ENCODE results near the gene CACUL1. TPM values are rescaled to one million over a fixed set of nuclear protein-coding genes. Genes with fewer than 3 reads are reported as not detected.
A peak's percentile ranks its signal among the peaks of the same experiment; 100 is the strongest.

CACUL1 gene
- total and polyA plus RNA-seq, 9 donors, result 13.6 to 31.1 (median 19.4) TPM

- WGBS (ENCODE audit: insufficient coverage), result 85% methylated on average over 7 of the region's 7 CpGs
- H3K27ac ChIP-seq (ENCODE audit: low read length), result no peak overlapping the region
- H3K4me3 ChIP-seq (ENCODE audit: low read length), result no peak overlapping the region
Measured at GRCh38 chr10:118698421-118698820, 56.3 kb downstream of the CACUL1 start.

DNA sequence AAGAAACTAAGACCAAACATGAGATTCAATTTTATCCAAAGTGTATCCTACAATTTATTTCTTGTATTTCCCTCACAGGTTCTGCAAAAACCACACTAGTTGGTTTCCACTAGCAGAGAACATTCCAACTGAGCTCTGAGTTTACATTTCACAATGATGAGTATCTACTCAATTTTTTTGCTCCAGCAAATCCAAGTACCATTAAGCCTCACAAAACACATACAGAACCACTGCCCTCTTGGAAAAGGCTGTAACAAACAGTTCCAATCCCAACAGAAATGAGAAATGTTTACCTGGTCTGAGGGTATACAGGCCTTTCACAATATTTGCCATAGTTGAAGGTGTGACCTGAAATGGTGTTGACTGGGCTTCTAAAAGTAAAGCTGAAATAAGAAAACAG lies 59.9 kb downstream of the CACUL1 start:
- Histone ChIP-seq H3K36me3 (ENCODE audit: control insufficient read depth, insufficient read depth, low read length) (peaks cover 6% of the 10 kb centered on the region), H3K27ac (ENCODE audit: low read length) (no peak overlapping the region), H3K4me3 (ENCODE audit: low read length) (no peak overlapping the region), H3K27me3 (ENCODE audit: control insufficient read depth, insufficient read depth, low read length) (no peaks in the 10 kb centered on the region), H3K9me3 (replicated peaks; ENCODE audit: control insufficient read depth, low read depth, low read length) (no peaks in the 10 kb centered on the region), H3K4me1 (ENCODE audit: control insufficient read depth, insufficient read depth, low read length) (no peaks in the 10 kb centered on the region)
- DNase-seq, result no peak

More at GRCh38 chr10:118698421-118698820, 56.3 kb downstream of the CACUL1 start:
- Histone ChIP-seq H3K4me1 (ENCODE audit: control insufficient read depth, insufficient read depth, low read length) (no peaks in the 10 kb centered on the region), H3K27me3 (ENCODE audit: control insufficient read depth, insufficient read depth, low read length) (no peaks in the 10 kb centered on the region), H3K9me3 (replicated peaks; ENCODE audit: control insufficient read depth, low read depth, low read length) (no peaks in the 10 kb centered on the region), H3K36me3 (ENCODE audit: control insufficient read depth, insufficient read depth, low read length) (peaks cover 18% of the 10 kb centered on the region)
- DNase-seq, result peak; percentile 8

- H3K9me3 ChIP-seq (replicated peaks; ENCODE audit: control insufficient read depth, low read depth, low read length), result no peaks in the 10 kb centered on the region
- no peak overlapping the region for H3K27ac ChIP-seq (ENCODE audit: low read length)
- H3K36me3 ChIP-seq (ENCODE audit: control insufficient read depth, insufficient read depth, low read length), result peaks cover 8% of the 10 kb centered on the region
- WGBS (ENCODE audit: insufficient coverage), result no CpG with 5 or more reads among the region's 4 CpGs
- no peaks in the 10 kb centered on the region for H3K27me3 ChIP-seq (ENCODE audit: control insufficient read depth, insufficient read depth, low read length)
- H3K4me3 ChIP-seq (ENCODE audit: low read length), result no peak overlapping the region
- H3K4me1 ChIP-seq (ENCODE audit: control insufficient read depth, insufficient read depth, low read length), result no peaks in the 10 kb centered on the region
- DNase-seq, result peak; percentile 35
Measured at GRCh38 chr10:118692872-118693271, 61.9 kb downstream of the CACUL1 start.

DNA sequence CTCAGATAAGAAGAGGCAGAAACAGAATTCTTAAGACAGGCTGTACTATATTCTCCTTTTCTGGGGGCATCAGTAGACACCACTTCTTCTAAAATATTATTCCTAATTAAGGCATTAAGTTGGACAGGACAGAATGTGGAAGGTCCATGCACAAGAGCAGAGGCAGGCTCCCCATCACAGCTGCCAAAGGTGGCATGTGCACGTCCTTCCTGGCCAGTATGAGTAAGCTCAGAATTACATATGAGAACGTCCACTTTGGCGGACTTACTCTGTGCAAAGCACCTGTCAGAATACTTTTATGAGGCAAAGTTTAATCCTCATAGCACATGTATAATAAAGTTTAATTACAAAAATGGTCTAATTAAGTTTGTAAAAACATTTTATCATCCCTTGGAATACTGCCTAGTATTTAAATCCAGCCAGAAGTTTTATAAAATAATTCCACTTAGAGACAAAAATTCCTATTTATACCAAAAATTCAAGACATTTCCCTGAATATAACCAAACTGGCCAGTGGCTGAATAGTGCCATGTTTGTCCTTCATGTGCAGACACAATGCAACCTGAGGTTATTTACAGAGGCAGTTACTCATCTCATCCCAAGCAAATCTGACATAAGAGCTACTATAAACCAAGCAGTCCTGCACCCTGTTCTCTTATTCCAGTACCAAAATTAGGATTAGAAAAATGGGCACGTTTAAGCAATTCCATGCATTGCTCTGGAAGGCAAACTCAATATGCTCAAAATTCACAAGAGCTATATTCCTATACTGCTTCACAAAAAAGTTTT lies 65.5 kb downstream of the CACUL1 start:
- Histone ChIP-seq H3K4me3 (ENCODE audit: low read length) (no peak overlapping the region), H3K36me3 (ENCODE audit: control insufficient read depth, insufficient read depth, low read length) (peaks cover 25% of the 10 kb centered on the region), H3K27me3 (ENCODE audit: control insufficient read depth, insufficient read depth, low read length) (no peaks in the 10 kb centered on the region), H3K27ac (ENCODE audit: low read length) (no peak overlapping the region), H3K4me1 (ENCODE audit: control insufficient read depth, insufficient read depth, low read length) (no peaks in the 10 kb centered on the region), H3K9me3 (replicated peaks; ENCODE audit: control insufficient read depth, low read depth, low read length) (no peaks in the 10 kb centered on the region)
- no peak for DNase-seq
- WGBS (ENCODE audit: insufficient coverage), result 80% methylated on average over 1 of the region's 4 CpGs

GRCh38 chr10:118687472-118687871 lies 67.3 kb downstream of the CACUL1 start:
- H3K4me3 ChIP-seq (ENCODE audit: low read length), result no peak overlapping the region
- no peaks in the 10 kb centered on the region for H3K9me3 ChIP-seq (replicated peaks; ENCODE audit: control insufficient read depth, low read depth, low read length)
- no peaks in the 10 kb centered on the region for H3K4me1 ChIP-seq (ENCODE audit: control insufficient read depth, insufficient read depth, low read length)
- H3K36me3 ChIP-seq (ENCODE audit: control insufficient read depth, insufficient read depth, low read length), result peaks cover 28% of the 10 kb centered on the region
- H3K27ac ChIP-seq (ENCODE audit: low read length), result no peak overlapping the region
- no peak for DNase-seq
- no peaks in the 10 kb centered on the region for H3K27me3 ChIP-seq (ENCODE audit: control insufficient read depth, insufficient read depth, low read length)

DNA sequence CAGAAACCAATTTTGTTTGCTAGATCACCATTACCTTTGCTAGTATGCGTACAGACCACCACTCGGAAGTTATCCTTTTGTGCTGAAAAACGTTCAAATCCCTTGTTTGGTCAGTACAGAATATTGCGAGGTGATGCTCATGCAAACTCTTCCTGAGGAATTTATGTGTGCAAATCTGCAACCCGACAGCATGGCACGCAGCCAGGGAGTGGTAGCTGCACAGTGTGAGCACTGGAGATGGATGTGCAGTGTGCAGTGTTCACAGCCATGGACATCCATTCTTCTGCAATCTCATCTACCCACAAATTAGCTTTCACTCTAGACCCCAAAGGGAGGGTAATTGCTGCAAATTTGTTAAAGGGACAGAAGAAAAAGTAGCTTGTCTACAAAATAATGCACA lies 72.2 kb downstream of the CACUL1 start:
- 89% methylated on average over 4 of the region's 6 CpGs for WGBS (ENCODE audit: insufficient coverage)
- Histone ChIP-seq H3K27ac (ENCODE audit: low read length) (no peak overlapping the region), H3K4me1 (ENCODE audit: control insufficient read depth, insufficient read depth, low read length) (no peaks in the 10 kb centered on the region), H3K36me3 (ENCODE audit: control insufficient read depth, insufficient read depth, low read length) (peaks cover 21% of the 10 kb centered on the region), H3K27me3 (ENCODE audit: control insufficient read depth, insufficient read depth, low read length) (no peaks in the 10 kb centered on the region), H3K4me3 (ENCODE audit: low read length) (no peak overlapping the region), H3K9me3 (replicated peaks; ENCODE audit: control insufficient read depth, low read depth, low read length) (no peaks in the 10 kb centered on the region)
- DNase-seq, result no peak

- DNase-seq, result no peak
- H3K27me3 ChIP-seq (ENCODE audit: control insufficient read depth, insufficient read depth, low read length), result no peaks in the 10 kb centered on the region
- no peaks in the 10 kb centered on the region for H3K4me1 ChIP-seq (ENCODE audit: control insufficient read depth, insufficient read depth, low read length)
- no peak overlapping the region for H3K4me3 ChIP-seq (ENCODE audit: low read length)
- H3K9me3 ChIP-seq (replicated peaks; ENCODE audit: control insufficient read depth, low read depth, low read length), result no peaks in the 10 kb centered on the region
- WGBS (ENCODE audit: insufficient coverage), result no CpG with 5 or more reads among the region's 1 CpG
- H3K27ac ChIP-seq (ENCODE audit: low read length), result no peak overlapping the region
- peaks cover 12% of the 10 kb centered on the region for H3K36me3 ChIP-seq (ENCODE audit: control insufficient read depth, insufficient read depth, low read length)
Measured at GRCh38 chr10:118680197-118680596, 74.6 kb downstream of the CACUL1 start.

DNA sequence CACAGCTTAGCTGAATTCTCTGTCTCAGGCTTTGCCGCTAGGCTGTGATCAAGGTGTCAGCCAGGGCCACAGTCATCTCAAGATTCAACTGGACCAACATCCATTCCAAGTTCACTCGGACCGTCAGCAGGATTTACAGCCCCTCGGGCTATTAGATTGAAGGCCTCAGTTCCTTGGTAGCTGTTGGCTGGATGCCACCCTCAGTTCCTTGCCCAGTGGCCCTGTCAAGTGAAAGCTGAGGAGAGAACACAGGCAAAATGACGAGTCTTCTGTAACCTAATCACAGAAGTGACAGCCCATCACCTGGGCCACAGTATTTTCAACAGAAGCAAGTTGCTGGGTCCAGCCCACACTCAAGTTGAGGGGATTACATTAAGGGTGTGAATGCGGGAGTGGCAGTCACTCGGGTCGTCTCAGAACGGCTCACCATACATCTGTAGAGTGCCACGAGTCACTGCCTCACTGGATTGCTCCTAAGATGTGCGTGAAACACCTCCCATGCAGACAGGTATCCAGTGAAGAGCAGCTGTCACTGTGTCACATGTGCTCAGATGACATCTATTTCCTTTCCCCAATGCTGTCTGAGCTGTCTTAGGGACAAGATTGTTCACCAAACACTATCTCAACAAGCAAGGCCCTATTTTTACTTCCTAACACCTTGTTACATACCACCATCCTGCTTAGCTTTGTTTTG lies 80.4 kb downstream of the CACUL1 start:
- Histone ChIP-seq H3K4me3 (ENCODE audit: low read length) (no peak overlapping the region), H3K36me3 (ENCODE audit: control insufficient read depth, insufficient read depth, low read length) (peaks cover 7% of the 10 kb centered on the region), H3K27ac (ENCODE audit: low read length) (no peak overlapping the region), H3K4me1 (ENCODE audit: control insufficient read depth, insufficient read depth, low read length) (peaks cover 13% of the 10 kb centered on the region), H3K9me3 (replicated peaks; ENCODE audit: control insufficient read depth, low read depth, low read length) (no peaks in the 10 kb centered on the region), H3K27me3 (ENCODE audit: control insufficient read depth, insufficient read depth, low read length) (no peaks in the 10 kb centered on the region)
- DNase-seq, result no peak
- 81% methylated on average over 9 of the region's 11 CpGs for WGBS (ENCODE audit: insufficient coverage)

GRCh38 chr10:118672766-118673715 lies 81.7 kb downstream of the CACUL1 start:
- Histone ChIP-seq H3K27ac (ENCODE audit: low read length) (no peak overlapping the region), H3K36me3 (ENCODE audit: control insufficient read depth, insufficient read depth, low read length) (peaks cover 7% of the 10 kb centered on the region), H3K4me1 (ENCODE audit: control insufficient read depth, insufficient read depth, low read length) (peaks cover 19% of the 10 kb centered on the region), H3K9me3 (replicated peaks; ENCODE audit: control insufficient read depth, low read depth, low read length) (no peaks in the 10 kb centered on the region), H3K27me3 (ENCODE audit: control insufficient read depth, insufficient read depth, low read length) (peaks cover 2% of the 10 kb centered on the region), H3K4me3 (ENCODE audit: low read length) (no peak overlapping the region)
- 56% methylated on average over 10 of the region's 11 CpGs for WGBS (ENCODE audit: insufficient coverage)
- DNase-seq, result peak; percentile 57

- peaks cover 19% of the 10 kb centered on the region for H3K4me1 ChIP-seq (ENCODE audit: control insufficient read depth, insufficient read depth, low read length)
- H3K27me3 ChIP-seq (ENCODE audit: control insufficient read depth, insufficient read depth, low read length), result peaks cover 2% of the 10 kb centered on the region
- H3K9me3 ChIP-seq (replicated peaks; ENCODE audit: control insufficient read depth, low read depth, low read length), result no peaks in the 10 kb centered on the region
- H3K4me3 ChIP-seq (ENCODE audit: low read length), result no peak overlapping the region
- no CpG with 5 or more reads among the region's 6 CpGs for WGBS (ENCODE audit: insufficient coverage)
- DNase-seq, result peak; percentile 26
- peaks cover 7% of the 10 kb centered on the region for H3K36me3 ChIP-seq (ENCODE audit: control insufficient read depth, insufficient read depth, low read length)
- no peak overlapping the region for H3K27ac ChIP-seq (ENCODE audit: low read length)
Measured at GRCh38 chr10:118672153-118672552, 82.6 kb downstream of the CACUL1 start.
